Keratinocyte (primary cell): Measurements from ENCODE around the gene SLC27A2.

ENCODE experiments used
- EZH2 ChIP-seq: IDR thresholded peaks from one replicate; pipeline ENCODE4 v1.6.1; 2012; ENCODE audit warnings: inconsistent platforms, mild to moderate bottlenecking, low read length, moderate library complexity
- TF ChIP-seq, protein P1 (sequence below), 3 experiments: IDR thresholded peaks in 1 of 3; conservative IDR thresholded peaks in 1 of 3; optimal IDR thresholded peaks in 1 of 3; 2 replicates in 2 of 3; 3 replicates in 1 of 3; pipeline versions ENCODE3 to v1.5.1; 2011; ENCODE audit warnings: low read length in 3 of 3, mild to moderate bottlenecking in 3 of 3, moderate library complexity in 2 of 3, control low read depth in 1 of 3, inconsistent platforms in 1 of 3; ENCODE audit not compliant: insufficient read depth in 2 of 3; ENCODE audit errors: extremely low read depth in 1 of 3

DNA sequence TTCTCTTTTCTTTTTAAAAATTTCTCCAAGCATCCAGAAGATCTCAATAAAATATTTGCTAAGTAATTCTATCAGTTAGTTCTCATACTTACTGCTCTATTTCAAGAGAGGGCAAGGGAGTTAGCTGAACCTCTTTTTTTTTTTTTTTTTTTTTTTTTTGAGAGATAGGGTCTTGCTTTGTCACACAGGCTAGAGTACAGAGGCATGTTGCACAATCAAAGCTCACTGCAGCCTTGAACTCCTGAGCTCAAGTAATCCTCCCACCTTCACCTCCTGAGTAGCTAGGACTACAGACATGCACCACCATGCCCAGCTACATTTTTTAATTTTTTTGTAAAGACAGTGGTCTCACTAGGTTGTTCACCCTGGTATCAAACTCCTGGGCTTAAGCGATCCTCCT is 62.2 kb downstream of the SLC27A2 start:
- TF ChIP-seq, protein P1, sequence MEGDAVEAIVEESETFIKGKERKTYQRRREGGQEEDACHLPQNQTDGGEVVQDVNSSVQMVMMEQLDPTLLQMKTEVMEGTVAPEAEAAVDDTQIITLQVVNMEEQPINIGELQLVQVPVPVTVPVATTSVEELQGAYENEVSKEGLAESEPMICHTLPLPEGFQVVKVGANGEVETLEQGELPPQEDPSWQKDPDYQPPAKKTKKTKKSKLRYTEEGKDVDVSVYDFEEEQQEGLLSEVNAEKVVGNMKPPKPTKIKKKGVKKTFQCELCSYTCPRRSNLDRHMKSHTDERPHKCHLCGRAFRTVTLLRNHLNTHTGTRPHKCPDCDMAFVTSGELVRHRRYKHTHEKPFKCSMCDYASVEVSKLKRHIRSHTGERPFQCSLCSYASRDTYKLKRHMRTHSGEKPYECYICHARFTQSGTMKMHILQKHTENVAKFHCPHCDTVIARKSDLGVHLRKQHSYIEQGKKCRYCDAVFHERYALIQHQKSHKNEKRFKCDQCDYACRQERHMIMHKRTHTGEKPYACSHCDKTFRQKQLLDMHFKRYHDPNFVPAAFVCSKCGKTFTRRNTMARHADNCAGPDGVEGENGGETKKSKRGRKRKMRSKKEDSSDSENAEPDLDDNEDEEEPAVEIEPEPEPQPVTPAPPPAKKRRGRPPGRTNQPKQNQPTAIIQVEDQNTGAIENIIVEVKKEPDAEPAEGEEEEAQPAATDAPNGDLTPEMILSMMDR (optimal IDR thresholded peaks at IDR 0.05 in 1 of 3, IDR thresholded peaks at IDR 0.05 in 1 of 3, conservative IDR thresholded peaks at IDR 0.05 in 1 of 3; ENCODE audit: extremely low read depth in 1 of 3, insufficient read depth in 2 of 3, low read length in 3 of 3): no peak
- no peak for TF ChIP-seq EZH2
